Pancreas (tissue), 10 donors: ENCODE measurements around the gene ATP8B3. TPM values are rescaled to one million over a fixed set of nuclear protein-coding genes. Genes with fewer than 3 reads are reported as not detected.
A peak's percentile ranks its signal among the peaks of the same experiment; 100 is the strongest.

Experiments
- ATAC-seq, 4 donors: fragments of 200-7000 bp; cut with Tn5 transposase; one replicate each; pipeline versions ENCODE4 v1.8.0 to v1.9.1; 2020; ENCODE audit warnings: mild to moderate bottlenecking in 4 of 4, moderate library complexity in 4 of 4
- DNase-seq, 6 donors: peaks; one replicate each; pipeline ENCODE4 v3.0.0-alpha.2; 2020
- FAIRE-seq: peaks from 2 replicates; lab custom pipeline; 2012; peaks lifted over from hg19 to GRCh38; lab: Jason Lieb, UNC
- H3K27ac ChIP-seq, 4 donors: fragments of 200-600 bp; sonication (generic); 1 replicate in 3 of 4; 2 replicates in 1 of 4; pipeline versions ENCODE4 v1.5.0 to v1.8.0; 2020
- H3K27me3 ChIP-seq, 4 donors: fragments of 200-600 bp; one replicate each; pipeline ENCODE4 v1.8.0; 2021
- H3K36me3 ChIP-seq, 3 donors: fragments of 200-600 bp; sonication (generic) in 1 of 3; one replicate each; pipeline versions ENCODE4 v1.5.0 to v1.8.0; 2020 to 2021
- H3K4me1 ChIP-seq, 3 donors: fragments of 200-600 bp; one replicate each; pipeline ENCODE4 v1.8.0; 2021
- H3K4me3 ChIP-seq, 4 donors: fragments of 200-600 bp; sonication (generic) in 2 of 4; one replicate each; pipeline versions ENCODE4 v1.5.0 to v1.8.0; 2020 to 2021
- H3K9me3 ChIP-seq, 4 donors: fragments of 200-600 bp; one replicate each; pipeline ENCODE4 v1.8.0; 2021
- CTCF ChIP-seq, 4 donors: fragments of 200-600 bp; sonication (generic) in 3 of 4; IDR thresholded peaks; one replicate each; pipeline versions ENCODE4 v1.5.0 to v1.8.0; 2021; ENCODE audit warnings: antibody characterized with exemption in 4 of 4
- WGBS, 2 donors: extraction: QIAGEN DNeasy Blood & Tissue Kit; methylation state at CpG; one replicate each; pipeline ENCODE4 v1.1.7; 2013; 5-methylcytosine and 5-hydroxymethylcytosine counted together
- intact Hi-C, 3 donors: fragments of 100-400 bp; cut with DNase I; formaldehyde crosslinking; loops; one replicate each; pipeline versions ENCODE4 v1.11.1 to v1.14.2; 2022
- polyA plus RNA-seq, 2 donors: library from polyadenylated mRNA; stranded (reverse); fragments of 200-250 nt; gene quantifications; one replicate each; pipeline ENCODE4 v1.2.3, GENCODE V29; 2013
- total RNA-seq, 6 donors: library from RNA; stranded (reverse); fragmentation: NEBNext Ultra II Directional in 4 of 6; extraction: Animal tissue kit (Norgen Biotek cat#: 25700) in 4 of 6; gene quantifications; one replicate each; pipeline versions ENCODE4 v1.2.1 to v1.2.4, GENCODE V29; 2021 to 2023
- donor health status: healthy with polysubstance abuse.
- donor health status: DM: no; HTN: no; CAD: no; lungs with moderate emphysema.
- donor health status: DM: no; HTN: no; CAD: no.
- donor health status: control.
- donor health status: control.
- donor health status: Bipolar disorder and iron deficiency.
- donor health status: DM: yes; HTN: yes; CAD: no.
- donor health status: DM: no; HTN: no; CAD: no.
- donor health status: DM: no; HTN: no; CAD: no.
- donor health status: DM: yes; HTN: yes; CAD: no.

The ATP8B3 gene
- total and polyA plus RNA-seq, 8 donors = 0.32 to 1.1 (median 0.54) TPM

GRCh38 chr19:1811472-1811894 lies 593 bp downstream of the ATP8B3 start:
- peak overlapping the region in 2 of 4 donors; percentile 47 to 59 for H3K4me3 ChIP-seq
- H3K27ac ChIP-seq = peak overlapping the region in 1 of 4 donors; percentile 53
- intact Hi-C loops = no loop called here
- peaks cover 0 to 5% (median 0%) of the 10 kb centered on the region in 3 donors for H3K4me1 ChIP-seq
- DNase-seq (peak; percentile 66 to 93 (median 90)), ATAC-seq (peak; percentile 15 to 62 (median 50)), FAIRE-seq (no peak)
- H3K27me3 ChIP-seq = no peaks in the 10 kb centered on the region
- H3K9me3 ChIP-seq = no peaks in the 10 kb centered on the region
- WGBS, 2 donors = 15 to 22% methylated on average over 9 to 13 of the region's 13 CpGs
- TF ChIP-seq CTCF (IDR thresholded peaks at IDR 0.05) = no peak
- H3K36me3 ChIP-seq = peaks cover 0 to 9% (median 3%) of the 10 kb centered on the region in 3 donors

GRCh38 chr19:1810439-1811160 lies 1.5 kb downstream of the ATP8B3 start:
- Histone ChIP-seq H3K27me3 (no peaks in the 10 kb centered on the region), H3K9me3 (no peaks in the 10 kb centered on the region), H3K4me1 (peaks cover 0 to 5% (median 0%) of the 10 kb centered on the region in 3 donors), H3K36me3 (peaks cover 0 to under 1% (median 0%) of the 10 kb centered on the region in 3 donors), H3K4me3 (no peak overlapping the region), H3K27ac (no peak overlapping the region)
- intact Hi-C loops = no loop called here
- FAIRE-seq (no peak), ATAC-seq (no peak), DNase-seq (peak in 2 of 6 donors; percentile 39 to 79)
- TF ChIP-seq CTCF (IDR thresholded peaks at IDR 0.05) = no peak
- 82 to 89% methylated on average over 18 to 19 of the region's 19 CpGs for WGBS, 2 donors

GRCh38 chr19:1809678-1810077 lies 2.4 kb downstream of the ATP8B3 start:
- Histone ChIP-seq H3K27me3 (no peaks in the 10 kb centered on the region), H3K9me3 (no peaks in the 10 kb centered on the region), H3K36me3 (no peaks in the 10 kb centered on the region), H3K4me1 (peaks cover 0 to 5% (median 0%) of the 10 kb centered on the region in 3 donors), H3K4me3 (no peak overlapping the region), H3K27ac (no peak overlapping the region)
- FAIRE-seq (no peak), ATAC-seq (no peak), DNase-seq (peak in 1 of 6 donors; percentile 32)
- 68 to 72% methylated on average over 18 of the region's 18 CpGs for WGBS, 2 donors
- TF ChIP-seq CTCF (IDR thresholded peaks at IDR 0.05) = no peak
- intact Hi-C loops = no loop called here

GRCh38 chr19:1808395-1808731 lies 3.7 kb downstream of the ATP8B3 start:
- Histone ChIP-seq H3K36me3 (no peaks in the 10 kb centered on the region), H3K27me3 (no peaks in the 10 kb centered on the region), H3K27ac (no peak overlapping the region), H3K4me3 (no peak overlapping the region), H3K4me1 (peaks cover 0 to 5% (median 0%) of the 10 kb centered on the region in 3 donors), H3K9me3 (no peaks in the 10 kb centered on the region)
- FAIRE-seq (no peak), ATAC-seq (no peak), DNase-seq (no peak)
- 73 to 79% methylated on average over 2 of the region's 2 CpGs for WGBS, 2 donors
- no peak for TF ChIP-seq CTCF (IDR thresholded peaks at IDR 0.05)
- intact Hi-C loops = no loop called here
